ENCODE measurements around the gene SPTLC1.

GRCh38 chr9:92122800-92123199 lies 7.6 kb upstream of the SPTLC1 start:
- TF ChIP-seq CTCF (IDR thresholded peaks at IDR 0.05) (no peak), POLR2AphosphoS5 (IDR thresholded peaks at IDR 0.05) (no peak)
